ENCODE results near the gene TMEM115.

GRCh38 chr3:50388720-50389413 is 29.5 kb upstream of the TMEM115 start:
- TF ChIP-seq CTCF (IDR thresholded peaks at IDR 0.05) = 0 out of 2 replicates have a peak, but pooled peaks have one; percentile 5
- TF ChIP-seq ZFX (IDR thresholded peaks at IDR 0.05; ENCODE audit: borderline replicate concordance) = no peak

All from 22Rv1 (cell line).